Endothelial cell of umbilical vein (primary cell): ENCODE data around the gene EXD3. TPM values are rescaled to one million over a fixed set of nuclear protein-coding genes. Genes with fewer than 3 reads are reported as not detected.

ENCODE experiments used
- BruUV-seq: library from RNA; stranded (reverse); fragments of 400-500 nt; replicated peaks from 2 replicates; lab custom pipeline; 2021; lab: Mats Ljungman, UMichigan
- CTCF ChIA-PET: fragments of 300-600, 350-600 bp; sonication (Branson Sonifier 250); formaldehyde crosslinking; loops from one replicate; lab custom pipeline; 2021; ENCODE audit warnings: antibody characterized with exemption, inconsistent platforms; lab: Charles Lee
- POLR2A ChIA-PET: fragments of 300-600, 350-600 bp; sonication (Branson Sonifier 250); formaldehyde crosslinking; loops from one replicate; lab custom pipeline; 2021; ENCODE audit warnings: antibody characterized with exemption, inconsistent platforms; lab: Charles Lee
- DNase-seq: peaks from one replicate; pipeline ENCODE4 v3.0.0-alpha.2; 2011; ENCODE audit warnings: low read depth, low spot score
- FAIRE-seq: peaks from 2 replicates; lab custom pipeline; 2011; peaks lifted over from hg19 to GRCh38; lab: Jason Lieb, UNC
- H2AFZ ChIP-seq: 2 replicates; pipeline ENCODE4 v1.6.0; 2012; ENCODE audit warnings: low read depth, low read length, control low read depth, inconsistent platforms
- H3K27ac ChIP-seq: 2 replicates; pipeline ENCODE4 v1.5.1; 2011; ENCODE audit warnings: low read depth, mild to moderate bottlenecking, control low read depth, low read length, moderate library complexity; ENCODE audit not compliant: insufficient read depth
- H3K27me3 ChIP-seq, 2 experiments: 2 replicates each; pipeline versions ENCODE4 v1.6.0 to v1.6.1; 2011; ENCODE audit warnings: low read length in 2 of 2, mixed read lengths in 1 of 2; ENCODE audit not compliant: control insufficient read depth in 2 of 2, insufficient read depth in 2 of 2
- H3K36me3 ChIP-seq, 2 experiments: 2 replicates in 1 of 2; 3 replicates in 1 of 2; pipeline ENCODE4 v1.5.1; 2011; ENCODE audit warnings: low read length in 2 of 2, mild to moderate bottlenecking in 1 of 2, moderate library complexity in 1 of 2; ENCODE audit not compliant: control insufficient read depth in 2 of 2, insufficient read depth in 2 of 2; ENCODE audit errors: extremely low read depth in 1 of 2
- H3K4me1 ChIP-seq: 3 replicates; pipeline ENCODE4 v1.5.1; 2011; ENCODE audit warnings: mild to moderate bottlenecking, low read length; ENCODE audit not compliant: control insufficient read depth, insufficient read depth; ENCODE audit errors: extremely low read depth
- H3K4me2 ChIP-seq: 2 replicates; pipeline ENCODE4 v1.6.1; 2011; ENCODE audit warnings: low read length, control low read depth, mixed read lengths; ENCODE audit not compliant: insufficient read depth
- H3K4me3 ChIP-seq, 3 experiments: fragments of 200-600 bp in 1 of 3; sonication (generic), shearing (Covaris generic) in 1 of 3; replicated peaks in 1 of 3; 2 replicates each; pipeline ENCODE4 v1.5.1; 2011 to 2016; ENCODE audit warnings: control low read depth in 3 of 3, low read length in 3 of 3, mild to moderate bottlenecking in 2 of 3, inconsistent platforms in 1 of 3, low read depth in 1 of 3, moderate library complexity in 1 of 3; ENCODE audit not compliant: insufficient read depth in 1 of 3
- H3K79me2 ChIP-seq: 2 replicates; pipeline ENCODE4 v1.6.0; 2012; ENCODE audit warnings: low read length, inconsistent platforms; ENCODE audit not compliant: control insufficient read depth, insufficient read depth
- H3K9ac ChIP-seq: replicated peaks from 2 replicates; pipeline ENCODE3; 2011; ENCODE audit warnings: low read length, control low read depth; ENCODE audit not compliant: insufficient read depth; ENCODE audit errors: extremely low read depth
- H3K9me1 ChIP-seq: replicated peaks from 3 replicates; pipeline ENCODE4 v1.6.0; 2011; ENCODE audit warnings: mild to moderate bottlenecking, low read length; ENCODE audit not compliant: control insufficient read depth, insufficient read depth; ENCODE audit errors: extremely low read depth
- H3K9me3 ChIP-seq: replicated peaks from 2 replicates; pipeline ENCODE4 v1.5.1; 2012; ENCODE audit warnings: low read length, inconsistent platforms; ENCODE audit not compliant: control insufficient read depth, insufficient read depth
- H4K20me1 ChIP-seq: replicated peaks from 2 replicates; pipeline ENCODE3; 2011; ENCODE audit warnings: mild to moderate bottlenecking, low read length; ENCODE audit not compliant: control insufficient read depth, insufficient read depth; ENCODE audit errors: extremely low read depth
- CTCF ChIP-seq, 2 donors: IDR thresholded peaks; 1 replicate in 1 of 2; 2 replicates in 1 of 2; pipeline ENCODE4 v1.5.1; 2011; ENCODE audit warnings: low read length in 2 of 2, mild to moderate bottlenecking in 2 of 2, moderate library complexity in 2 of 2, control low read depth in 1 of 2, inconsistent platforms in 1 of 2, low read depth in 1 of 2; ENCODE audit not compliant: insufficient read depth in 1 of 2; ENCODE audit errors: extremely low read depth in 1 of 2
- EZH2 ChIP-seq: IDR thresholded peaks from 2 replicates; pipeline ENCODE4 v1.6.1; 2012; ENCODE audit warnings: borderline replicate concordance, low read depth, mild to moderate bottlenecking, moderate library complexity, low read length, inconsistent platforms; ENCODE audit not compliant: severe bottlenecking
- FOS ChIP-seq: IDR thresholded peaks from 2 replicates; pipeline ENCODE4 v1.6.1; 2011; ENCODE audit warnings: mild to moderate bottlenecking, low read length, moderate library complexity, borderline replicate concordance; ENCODE audit not compliant: insufficient read depth
- GATA2 ChIP-seq: IDR thresholded peaks from 2 replicates; pipeline ENCODE4 v1.7.0; 2011; ENCODE audit warnings: low read depth, mild to moderate bottlenecking, moderate library complexity, mixed read lengths, low read length; ENCODE audit not compliant: insufficient read length, insufficient read depth
- JUN ChIP-seq: IDR thresholded peaks from 2 replicates; pipeline ENCODE4 v1.6.1; 2011; ENCODE audit warnings: borderline replicate concordance, low read depth; ENCODE audit not compliant: insufficient read length, insufficient read depth
- MAX ChIP-seq: IDR thresholded peaks from 2 replicates; pipeline ENCODE4 v1.6.1; 2011; ENCODE audit not compliant: insufficient read depth, insufficient read length
- MYC ChIP-seq: IDR thresholded peaks from one replicate; pipeline ENCODE4 v1.6.1; 2011; ENCODE audit warnings: mild to moderate bottlenecking, low read depth, low read length
- POLR2A ChIP-seq: IDR thresholded peaks from 2 replicates; pipeline ENCODE4 v1.6.1; 2012; ENCODE audit warnings: low read depth, mild to moderate bottlenecking, control low read depth, low read length
- POLR2AphosphoS5 ChIP-seq: IDR thresholded peaks from 2 replicates; pipeline ENCODE4 v1.6.1; 2012; ENCODE audit warnings: low read depth, mild to moderate bottlenecking, control low read depth, low read length, moderate library complexity; ENCODE audit not compliant: insufficient read depth
- dilution Hi-C: fragments of 300-500 bp; cut with MboI; formaldehyde crosslinking; loops from one replicate; pipeline ENCODE4 v1.15.0; 2019; ENCODE audit warnings: low sequenced_read_pairs; ENCODE audit not compliant: extremely low pct_ligation_motif_present
- intact Hi-C: fragments of 100-400 bp; cut with micrococcal nuclease; formaldehyde crosslinking; loops from one replicate; pipeline ENCODE4 v1.10.0; 2022
- polyA plus RNA-seq, 4 experiments: library from polyadenylated mRNA; depleted of rRNA in 3 of 4; stranded (reverse) in 3 of 4; unstranded in 1 of 4; fragments of >200 nt; gene quantifications; 2 replicates each; pipeline versions ENCODE4 v1.2.1 to v1.2.3, GENCODE V29; 2011 to 2012; ENCODE audit warnings: missing spikeins in 1 of 4
- total RNA-seq: library from RNA; stranded (reverse); gene quantifications from 2 replicates; pipeline ENCODE4 v1.2.3, GENCODE V29; 2021

The EXD3 gene
- total and polyA plus RNA-seq, 2 donors (not counting 3 experiments of a cell fraction or from before 2014, with no cell fraction given), result 17.7 to 30.3 TPM

GRCh38 chr9:137266162-137266527 is 156.8 kb downstream of the EXD3 start:
- intact Hi-C loops, result no loop called here
- Histone ChIP-seq H2AFZ (no peak overlapping the region), H3K9ac (no peak overlapping the region), H3K4me1 (peaks cover 22% of the 10 kb centered on the region), H3K27me3 (no peaks in the 10 kb centered on the region), H3K4me2 (no peak overlapping the region), H3K36me3 (peaks cover 0 to 32% of the 10 kb centered on the region in 2 experiments), H4K20me1 (no peaks in the 10 kb centered on the region), H3K79me2 (no peaks in the 10 kb centered on the region), H3K4me3 (no peak overlapping the region), H3K27ac (no peak overlapping the region), H3K9me1 (no peaks in the 10 kb centered on the region), H3K9me3 (no peaks in the 10 kb centered on the region)
- DNase-seq (no peak), FAIRE-seq (no peak)
- BruUV-seq, result no TSS peak
- dilution Hi-C loops, result no loop called here
- TF ChIP-seq FOS (no peak), MAX (no peak), POLR2A (no peak), CTCF (IDR thresholded peaks at IDR 0.05; ENCODE audit: extremely low read depth in 1 of 2, insufficient read depth in 1 of 2, low read depth in 1 of 2, low read length in 2 of 2) (no peak), GATA2 (no peak), MYC (no peak), EZH2 (no peak), POLR2AphosphoS5 (no peak), JUN (no peak)
- ChIA-PET CTCF (no interaction called here), POLR2A (no interaction called here)
